ENCODE measurements around the gene POM121C. TPM values are rescaled to one million over a fixed set of nuclear protein-coding genes. Genes with fewer than 3 reads are reported as not detected.
"Not testable (repeated sequence)": the region's sequence is repeated elsewhere in the genome, so short reads cannot be mapped to it uniquely, and the experiment has no call there.

The POM121C gene
- total RNA-seq, 4 donors from 2014 or later, result 19.7 to 33.8 (median 25.7) TPM

DNA sequence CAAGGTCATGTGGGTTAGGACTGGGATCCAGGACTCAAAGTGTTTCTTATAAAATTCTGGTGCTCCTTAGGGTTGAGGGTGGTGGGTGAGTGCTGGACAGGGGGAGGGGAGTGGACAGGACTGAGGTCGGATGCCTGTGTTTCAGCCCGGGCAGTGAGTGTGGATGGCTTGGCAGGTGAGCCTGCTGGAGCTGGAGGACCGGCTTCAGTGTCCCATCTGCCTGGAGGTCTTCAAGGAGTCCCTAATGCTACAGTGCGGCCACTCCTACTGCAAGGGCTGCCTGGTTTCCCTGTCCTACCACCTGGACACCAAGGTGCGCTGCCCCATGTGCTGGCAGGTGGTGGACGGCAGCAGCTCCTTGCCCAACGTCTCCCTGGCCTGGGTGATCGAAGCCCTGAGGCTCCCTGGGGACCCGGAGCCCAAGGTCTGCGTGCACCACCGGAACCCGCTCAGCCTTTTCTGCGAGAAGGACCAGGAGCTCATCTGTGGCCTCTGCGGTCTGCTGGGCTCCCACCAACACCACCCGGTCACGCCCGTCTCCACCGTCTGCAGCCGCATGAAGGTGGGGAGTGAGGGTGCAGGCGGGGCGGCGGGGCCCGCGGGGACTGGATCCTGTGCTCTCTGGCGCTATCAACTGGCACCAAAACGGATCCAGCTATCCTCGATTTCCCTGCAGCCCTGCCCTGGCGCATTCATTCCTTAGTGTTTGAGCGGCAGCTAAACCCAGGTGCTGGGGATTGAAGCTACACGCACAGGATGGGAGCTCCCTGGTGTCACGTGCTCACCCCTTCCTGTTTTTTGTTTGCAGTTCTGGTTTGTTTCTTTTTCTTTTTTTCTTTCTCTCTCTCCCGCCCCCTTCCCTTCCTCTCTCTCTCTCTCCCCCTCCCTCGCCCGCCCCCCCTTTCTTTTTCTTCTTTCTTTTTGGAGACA, 87.1 kb downstream of the POM121C start:
- H3K4me3 ChIP-seq (ENCODE audit: low read depth, poor library complexity, severe bottlenecking); intact Hi-C loops (cut with DNase I; ENCODE audit: low total_unique reads): not testable (repeated sequence)
- 78% methylated on average over 3 of the region's 34 CpGs; no CpG with 5 or more reads in 1 of the 2 donors for WGBS, 2 donors
- DNase-seq (ENCODE audit: low spot score in 2 of 2), result peak in 1 of 2 donors; percentile 79

DNA sequence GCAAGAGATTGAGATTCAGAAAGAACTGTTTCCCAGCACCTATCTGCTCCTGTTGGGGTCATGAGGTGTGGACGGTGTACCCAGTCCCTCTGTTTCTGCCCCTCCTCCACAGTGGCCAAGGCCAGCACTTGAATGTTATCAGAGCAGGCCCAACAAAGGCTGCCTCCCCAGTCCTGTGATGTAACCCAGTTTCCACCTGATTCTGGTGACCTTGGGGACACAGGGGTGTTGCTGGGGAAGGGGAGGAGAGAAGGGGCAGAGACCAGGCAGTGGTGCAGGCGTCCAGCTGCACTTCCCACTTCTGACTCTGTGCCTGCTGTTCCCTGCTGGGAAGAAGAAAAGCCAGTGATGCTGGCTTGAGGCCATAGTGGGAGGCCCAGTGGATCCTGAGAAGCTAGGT, 88.2 kb downstream of the POM121C start:
- H3K4me3 ChIP-seq (ENCODE audit: low read depth, poor library complexity, severe bottlenecking); intact Hi-C loops (cut with DNase I; ENCODE audit: low total_unique reads); DNase-seq (ENCODE audit: low spot score in 2 of 2): not testable (repeated sequence)
- 100% methylated on average over 1 of the region's 2 CpGs for WGBS, 2 donors

DNA sequence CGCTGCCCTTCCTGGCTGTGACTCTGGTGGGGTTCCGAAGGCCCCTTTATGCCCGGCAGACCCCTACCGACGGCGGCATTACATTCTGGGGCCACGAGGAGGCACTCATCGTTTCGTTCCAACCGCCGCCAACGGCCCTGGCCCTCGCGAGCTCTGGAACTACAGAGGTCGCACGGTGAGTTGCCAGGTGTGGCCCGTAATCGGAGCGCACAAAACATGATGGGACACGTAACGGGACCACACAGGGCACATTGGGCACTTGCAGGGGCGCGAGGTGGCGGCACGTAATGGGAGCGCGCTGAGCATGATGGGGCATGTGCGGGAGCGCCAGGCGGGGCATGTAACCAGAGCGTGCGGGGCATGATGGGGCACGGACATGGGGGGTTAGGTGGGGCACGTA, 90.8 kb downstream of the POM121C start, which contains the start of gene TRIM73:
Gene TRIM73, plus strand, starts transcription at position 301 of the 400 bp plus-strand sequence. CDS start 3,305 bp downstream, outside the sequence.
- WGBS, 2 donors, result no CpG with 5 or more reads among the region's 34 CpGs
- peak in 1 of 2 donors; percentile 21 for DNase-seq (ENCODE audit: low spot score in 2 of 2)
- H3K4me3 ChIP-seq (ENCODE audit: low read depth, poor library complexity, severe bottlenecking); intact Hi-C loops (cut with DNase I; ENCODE audit: low total_unique reads): not testable (repeated sequence)

DNA sequence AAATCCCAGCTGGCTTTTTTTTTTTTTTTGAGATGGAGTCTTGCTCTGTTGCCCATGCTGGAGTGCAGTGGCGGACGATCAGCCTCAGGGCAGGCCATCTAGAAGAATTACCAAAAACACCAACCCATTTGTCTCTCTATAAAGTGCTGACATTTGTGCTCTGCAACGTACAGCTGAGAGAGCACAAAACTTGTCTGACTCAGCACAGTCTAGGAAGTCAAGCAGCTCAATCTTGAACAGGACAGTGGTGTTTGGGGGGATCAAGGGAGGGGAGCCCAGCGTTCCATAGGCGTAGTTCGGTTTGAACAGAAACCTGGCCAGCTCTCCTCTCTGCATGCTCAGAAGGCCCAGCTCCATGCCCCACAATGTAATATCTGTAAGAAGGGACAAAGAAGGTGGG, 92.9 kb downstream of the POM121C start:
- no CpG with 5 or more reads among the region's 6 CpGs for WGBS, 2 donors
- intact Hi-C loops (cut with DNase I; ENCODE audit: low total_unique reads), result not testable (repeated sequence)

DNA sequence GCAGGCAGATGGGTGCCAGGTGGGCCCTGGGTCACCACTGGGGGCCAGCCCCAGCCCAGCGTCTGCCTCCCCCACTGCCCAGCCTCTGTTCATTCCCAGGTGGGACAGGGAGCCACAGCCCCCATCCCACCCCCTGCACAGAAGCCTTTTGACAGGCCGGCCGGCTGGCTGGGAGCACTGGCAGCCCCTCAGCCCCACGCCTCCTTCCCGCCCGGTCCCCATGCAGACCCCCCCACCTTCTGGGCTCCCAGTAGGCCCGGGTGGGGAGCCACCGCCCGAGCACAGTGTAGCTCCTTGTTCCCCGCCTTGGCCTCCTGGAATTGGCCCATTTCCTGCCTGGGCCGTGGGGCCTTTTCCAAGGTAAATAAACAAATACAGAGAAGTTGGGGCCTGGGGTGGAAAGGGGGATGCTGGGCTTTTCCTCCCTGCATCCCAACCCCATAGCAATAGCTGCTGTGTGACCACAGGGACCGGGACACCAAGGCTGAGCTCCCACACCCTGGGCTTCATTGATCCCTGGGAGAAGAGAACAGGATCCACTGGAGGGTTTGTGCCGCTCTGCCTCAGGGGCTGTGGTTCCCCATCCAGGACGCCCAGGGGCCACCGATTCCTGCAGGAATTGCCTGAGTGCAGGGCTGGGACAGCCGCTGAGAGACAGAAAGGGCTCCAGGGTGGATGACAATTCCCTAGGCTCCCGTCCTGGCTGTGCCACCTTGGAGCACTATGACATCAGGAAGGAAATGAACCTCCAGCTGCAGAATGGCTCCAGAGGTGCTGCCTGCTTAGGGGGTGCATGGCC, 111.4 kb downstream of the POM121C start:
- DNase-seq (ENCODE audit: low spot score in 2 of 2); H3K4me3 ChIP-seq (ENCODE audit: low read depth, poor library complexity, severe bottlenecking); intact Hi-C loops (cut with DNase I; ENCODE audit: low total_unique reads): not testable (repeated sequence)
- WGBS, 2 donors, result no CpG with 5 or more reads among the region's 17 CpGs

More for the DNA sequence above, 92.9 kb downstream of the POM121C start:
- not testable (repeated sequence) for DNase-seq (ENCODE audit: low spot score in 2 of 2); H3K4me3 ChIP-seq (ENCODE audit: low read depth, poor library complexity, severe bottlenecking)

DNA sequence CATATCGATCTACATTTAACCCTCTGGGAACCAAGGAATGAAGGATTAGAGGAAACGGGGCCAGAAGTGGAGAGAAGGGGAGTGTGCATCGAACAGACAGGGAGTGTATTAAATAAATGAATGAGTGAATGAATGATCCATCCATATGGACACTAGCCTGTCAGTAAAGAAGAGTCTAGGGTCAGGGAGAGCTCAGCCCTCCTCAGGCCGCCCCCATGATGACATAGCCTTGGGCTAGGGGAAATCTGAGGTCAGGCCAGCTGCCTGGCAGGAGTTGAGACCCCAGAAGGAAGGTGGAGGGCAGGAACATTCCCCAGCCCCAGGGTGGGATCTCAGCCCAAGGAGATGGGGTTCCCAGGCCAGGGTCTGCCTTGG, 112.0 kb downstream of the POM121C start:
- intact Hi-C loops (cut with DNase I; ENCODE audit: low total_unique reads); H3K4me3 ChIP-seq (ENCODE audit: low read depth, poor library complexity, severe bottlenecking); DNase-seq (ENCODE audit: low spot score in 2 of 2): not testable (repeated sequence)
- no CpG with 5 or more reads among the region's 4 CpGs for WGBS, 2 donors

DNA sequence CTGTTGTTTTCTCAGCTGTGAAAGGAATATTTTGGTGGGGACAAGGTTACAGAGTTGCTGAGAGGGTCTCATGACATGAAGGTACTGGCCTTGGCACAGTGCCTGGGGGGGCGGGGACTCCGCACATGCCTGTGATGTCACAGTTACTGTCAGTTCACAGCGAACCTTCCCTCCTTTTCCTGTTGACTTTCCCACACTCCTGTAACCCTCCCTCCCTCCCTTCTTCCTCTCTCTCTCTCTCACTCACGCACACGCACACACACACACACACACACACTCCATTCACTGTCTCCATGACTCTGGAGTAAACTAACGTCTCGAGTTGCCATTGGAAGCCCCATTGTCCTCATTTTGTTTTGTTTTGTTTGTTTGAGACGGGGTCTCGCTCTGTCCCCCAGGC, 118.8 kb downstream of the POM121C start:
- DNase-seq (ENCODE audit: low spot score in 2 of 2); intact Hi-C loops (cut with DNase I; ENCODE audit: low total_unique reads); H3K4me3 ChIP-seq (ENCODE audit: low read depth, poor library complexity, severe bottlenecking): not testable (repeated sequence)
- WGBS, 2 donors, result 82 to 87% methylated on average over 3 to 6 of the region's 9 CpGs

Other genes with a start within 250 kb of the POM121C start
- gene TRIM73, start 90.7 kb downstream of the POM121C start, total RNA-seq, result 1 to 10 TPM; 1.2 to 3.6 (median 1.7) TPM
- under 1 TPM in 1 of 4 donors, not detected in 3; 0.17 TPM for gene SPDYE5, start 6.0 kb upstream of the POM121C start, total RNA-seq

Data from lower leg skin (tissue), 4 donors.